Stimulated activated CD8-positive, alpha-beta memory T cell treated with anti-CD3 and anti-CD28 coated beads, Interleukin-15, amount 100 ng/mL, for 48 hours (primary cell): ENCODE measurements around the gene NXN.
"Not testable (repeated sequence)": the region's sequence is repeated elsewhere in the genome, so short reads cannot be mapped to it uniquely, and the experiment has no call there.

ENCODE experiments used
- DNase-seq, 2 donors: peaks; one replicate each; pipeline ENCODE4 v3.0.0-alpha.2; 2020; ENCODE audit warnings: low read depth in 2 of 2

NXN gene

GRCh38 chr17:830381-830780 is 149.2 kb downstream of the NXN start:
- no peak for DNase-seq

GRCh38 chr17:829614-830013 is 150.0 kb downstream of the NXN start:
- DNase-seq = not testable (repeated sequence)

GRCh38 chr17:828761-829160 is 150.8 kb downstream of the NXN start:
- no peak for DNase-seq

- no peak for DNase-seq
Observed at GRCh38 chr17:826778-827177, 152.8 kb downstream of the NXN start.

- no peak for DNase-seq
Observed at GRCh38 chr17:825216-825615, 154.4 kb downstream of the NXN start.

GRCh38 chr17:824378-824777 is 155.2 kb downstream of the NXN start:
- DNase-seq = no peak

- no peak for DNase-seq
Observed at GRCh38 chr17:823501-823902, 156.1 kb downstream of the NXN start.

- no peak for DNase-seq
Observed at GRCh38 chr17:819251-819650, 160.3 kb downstream of the NXN start.

- DNase-seq = no peak
Observed at GRCh38 chr17:814371-814770, 165.2 kb downstream of the NXN start.

GRCh38 chr17:812638-813204 is 166.9 kb downstream of the NXN start:
- DNase-seq = no peak

- DNase-seq = no peak
Observed at GRCh38 chr17:811051-811784, 168.4 kb downstream of the NXN start.

GRCh38 chr17:807523-808294 is 171.9 kb downstream of the NXN start:
- DNase-seq = no peak

GRCh38 chr17:806781-807522 is 172.6 kb downstream of the NXN start:
- DNase-seq = no peak

GRCh38 chr17:806346-806745 is 173.2 kb downstream of the NXN start:
- DNase-seq = no peak

GRCh38 chr17:805886-806285 is 173.7 kb downstream of the NXN start:
- DNase-seq = not testable (repeated sequence)

GRCh38 chr17:804541-805435 is 174.8 kb downstream of the NXN start:
- DNase-seq = no peak

GRCh38 chr17:802901-803881 is 176.4 kb downstream of the NXN start:
- no peak for DNase-seq

- no peak for DNase-seq
Observed at GRCh38 chr17:802481-802880, 177.1 kb downstream of the NXN start.

- no peak for DNase-seq
Observed at GRCh38 chr17:801660-802059, 177.9 kb downstream of the NXN start.
